Lung (tissue), 12 donors: ENCODE measurements around the gene SPTBN1. TPM values are rescaled to one million over a fixed set of nuclear protein-coding genes. Genes with fewer than 3 reads are reported as not detected.
A peak's percentile ranks its signal among the peaks of the same experiment; 100 is the strongest.

ENCODE experiments used
- ATAC-seq: fragments of 200-7000 bp; cut with Tn5 transposase; one replicate; pipeline ENCODE4 v1.9.1; 2020; ENCODE audit warnings: moderate number of reproducible peaks; ENCODE audit not compliant: insufficient read depth, low FRiP score
- DNase-seq, 3 donors: peaks; one replicate each; pipeline ENCODE4 v3.0.0-alpha.2; 2013 to 2017
- H3K27ac ChIP-seq, 2 donors: one replicate each; pipeline ENCODE4 v1.5.1; 2013; ENCODE audit warnings: mild to moderate bottlenecking in 2 of 2, moderate library complexity in 2 of 2, control low read depth in 1 of 2, inconsistent platforms in 1 of 2, low read depth in 1 of 2, low read length in 1 of 2
- H3K27me3 ChIP-seq, 3 donors: one replicate each; pipeline ENCODE4 v1.5.1; 2013; ENCODE audit warnings: low read length in 2 of 3; ENCODE audit not compliant: control insufficient read depth in 3 of 3, insufficient read depth in 3 of 3
- H3K36me3 ChIP-seq, 4 donors: one replicate each; pipeline ENCODE4 v1.5.1; 2013; ENCODE audit warnings: low read length in 4 of 4, mild to moderate bottlenecking in 1 of 4, moderate library complexity in 1 of 4; ENCODE audit not compliant: control insufficient read depth in 4 of 4, insufficient read depth in 4 of 4
- H3K4me1 ChIP-seq, 5 donors: one replicate each; pipeline ENCODE4 v1.5.1; 2013; ENCODE audit warnings: low read length in 5 of 5, mild to moderate bottlenecking in 2 of 5, moderate library complexity in 1 of 5; ENCODE audit not compliant: control insufficient read depth in 5 of 5, insufficient read depth in 5 of 5
- H3K4me3 ChIP-seq: one replicate; pipeline ENCODE4 v1.5.1; 2013; ENCODE audit warnings: mild to moderate bottlenecking, control low read depth, moderate library complexity
- H3K9ac ChIP-seq, 2 donors: one replicate each; pipeline ENCODE4 v1.5.1; 2013; ENCODE audit warnings: low read length in 2 of 2, control low read depth in 1 of 2; ENCODE audit not compliant: insufficient read depth in 1 of 2
- H3K9me3 ChIP-seq, 4 donors: one replicate each; pipeline ENCODE4 v1.5.1; 2013; ENCODE audit warnings: low read length in 3 of 4, mild to moderate bottlenecking in 1 of 4, moderate library complexity in 1 of 4; ENCODE audit not compliant: control insufficient read depth in 4 of 4, insufficient read depth in 3 of 4
- CTCF ChIP-seq: IDR thresholded peaks from 2 replicates; pipeline ENCODE4 v1.5.1; 2012; ENCODE audit warnings: mild to moderate bottlenecking; ENCODE audit errors: control extremely low read depth, extremely low read depth
- WGBS, 2 donors: extraction: QIAGEN DNeasy Blood & Tissue Kit; methylation state at CpG; one replicate each; pipeline ENCODE4 v1.1.7; 2013; 5-methylcytosine and 5-hydroxymethylcytosine counted together
- polyA plus RNA-seq, 2 donors: library from polyadenylated mRNA; stranded (reverse); fragments of 200-250 nt; gene quantifications; one replicate each; pipeline ENCODE4 v1.2.1, GENCODE V29; 2013
- total RNA-seq, 2 donors: library from RNA; depleted of rRNA in 1 of 2; stranded (reverse); fragments of >200 nt in 1 of 2; gene quantifications; one replicate each; pipeline ENCODE4 v1.2.1, GENCODE V29; 2014 to 2021
- donor health status: control.
- donor health status: control.
- donor health status: Bipolar disorder and iron deficiency.
- donor health status: healthy.
- donor health status: DM: yes; HTN: yes; CAD: no.

SPTBN1 gene
- total and polyA plus RNA-seq, 4 donors, result 89.4 to 715 (median 275) TPM

- 86 to 90% methylated on average over 14 of the region's 14 CpGs for WGBS, 2 donors
Observed at GRCh38 chr2:54655046-54655809, 199.1 kb downstream of the SPTBN1 start.

DNA sequence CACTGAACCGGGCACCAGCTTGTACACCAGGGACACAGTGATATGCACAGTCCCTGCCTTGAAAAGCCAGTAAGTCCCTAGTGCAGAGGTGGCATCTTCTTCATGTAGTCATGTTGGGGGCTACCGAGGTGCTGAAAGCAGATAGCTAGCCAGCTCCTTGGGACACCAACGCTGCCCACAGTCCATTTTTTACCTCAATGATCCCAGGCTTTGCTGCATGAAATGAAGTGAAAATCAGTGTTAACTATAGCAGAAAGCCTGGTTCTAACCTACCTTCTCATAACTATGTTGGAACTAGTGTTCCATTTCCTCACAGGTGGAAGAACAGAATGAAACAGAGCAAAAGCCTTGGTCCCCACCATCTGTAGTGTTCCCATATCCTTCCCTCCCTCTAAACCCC, 200.7 kb downstream of the SPTBN1 start:
- TF ChIP-seq CTCF, result no peak
- H3K9me3 ChIP-seq, result no peaks in the 10 kb centered on the region
- WGBS, 2 donors, result 93 to 97% methylated on average over 3 of the region's 3 CpGs
- ATAC-seq (no peak), DNase-seq (no peak)
- no peak overlapping the region for H3K9ac ChIP-seq
- peaks cover 46 to 86% (median 62%) of the 10 kb centered on the region in 4 donors for H3K36me3 ChIP-seq
- H3K27me3 ChIP-seq, result no peaks in the 10 kb centered on the region
- no peak overlapping the region for H3K27ac ChIP-seq
- H3K4me3 ChIP-seq, result no peak overlapping the region
- H3K4me1 ChIP-seq, result no peaks in the 10 kb centered on the region

More at GRCh38 chr2:54655046-54655809, 199.1 kb downstream of the SPTBN1 start:
- Histone ChIP-seq H3K27me3 (no peaks in the 10 kb centered on the region), H3K9ac (no peak overlapping the region), H3K9me3 (no peaks in the 10 kb centered on the region), H3K4me3 (no peak overlapping the region), H3K36me3 (peaks cover 50 to 90% (median 70%) of the 10 kb centered on the region in 4 donors), H3K27ac (no peak overlapping the region), H3K4me1 (no peaks in the 10 kb centered on the region)
- DNase-seq (no peak), ATAC-seq (no peak)
- no peak for TF ChIP-seq CTCF

DNA sequence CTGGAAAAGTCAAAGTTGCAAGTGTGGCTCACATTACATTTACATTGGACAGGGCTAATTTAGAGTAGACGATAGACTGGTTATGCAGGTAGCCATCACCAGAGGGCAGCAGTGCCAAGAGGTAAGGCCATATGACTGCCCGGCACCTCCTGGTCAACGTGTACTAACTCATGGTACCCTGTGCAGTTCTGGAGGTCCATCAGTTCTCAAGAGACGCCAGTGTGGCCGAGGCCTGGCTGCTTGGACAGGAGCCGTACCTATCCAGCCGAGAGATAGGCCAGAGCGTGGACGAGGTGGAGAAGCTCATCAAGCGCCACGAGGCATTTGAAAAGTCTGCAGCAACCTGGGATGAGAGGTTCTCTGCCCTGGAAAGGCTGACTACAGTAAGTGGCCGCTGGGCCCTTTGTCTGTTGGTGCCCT, 201.5 kb downstream of the SPTBN1 start:
- no peak overlapping the region for H3K9ac ChIP-seq
- no peaks in the 10 kb centered on the region for H3K9me3 ChIP-seq
- no peaks in the 10 kb centered on the region for H3K4me1 ChIP-seq
- no peak overlapping the region for H3K4me3 ChIP-seq
- TF ChIP-seq CTCF, result peak; percentile 32
- DNase-seq, result peak in 1 of 3 donors; percentile 49
- H3K27ac ChIP-seq, result peak overlapping the region in 1 of 2 donors; percentile 48
- peak; percentile 76 for ATAC-seq
- H3K36me3 ChIP-seq, result peaks cover 48 to 88% (median 63%) of the 10 kb centered on the region in 4 donors
- H3K27me3 ChIP-seq, result no peaks in the 10 kb centered on the region
- 84% methylated on average over 12 of the region's 12 CpGs for WGBS, 2 donors
